CD4-positive, alpha-beta T cell (primary cell): ENCODE results near the gene GTF3C4. TPM values are rescaled to one million over a fixed set of nuclear protein-coding genes. Genes with fewer than 3 reads are reported as not detected.

Experiments
- ATAC-seq: fragments of 200-7000 bp; cut with Tn5 transposase; one replicate; pipeline ENCODE4 v1.10.0; 2022; ENCODE audit warnings: mild to moderate bottlenecking; ENCODE audit not compliant: poor library complexity
- CTCF ChIA-PET: fragments of 350-600 bp; sonication (Branson Sonifier 250); formaldehyde crosslinking; loops from one replicate; lab custom pipeline; 2021; ENCODE audit warnings: antibody characterized with exemption, inconsistent platforms; lab: Charles Lee
- POLR2A ChIA-PET: fragments of 350-600 bp; sonication (Branson Sonifier 250); formaldehyde crosslinking; loops from one replicate; lab custom pipeline; 2021; ENCODE audit warnings: antibody characterized with exemption, inconsistent platforms; lab: Charles Lee
- DNase-seq, 14 experiments: peaks; one replicate each; pipeline ENCODE4 v3.0.0-alpha.2; 2013 to 2020; ENCODE audit warnings: mixed read lengths in 2 of 14
- H3K27ac ChIP-seq, 2 donors: one replicate each; pipeline versions ENCODE4 v1.5.1 to v1.7.0; 2013; ENCODE audit warnings: low read length in 2 of 2, low read depth in 1 of 2, mild to moderate bottlenecking in 1 of 2
- H3K27me3 ChIP-seq, 2 experiments: 1 replicate in 1 of 2; 2 replicates in 1 of 2; pipeline versions ENCODE4 v1.6.1 to v1.7.0; 2013; ENCODE audit warnings: low read length in 2 of 2, control low read depth in 1 of 2, mild to moderate bottlenecking in 1 of 2, moderate library complexity in 1 of 2; ENCODE audit not compliant: insufficient read depth in 2 of 2, control insufficient read depth in 1 of 2
- H3K36me3 ChIP-seq: one replicate; pipeline ENCODE4 v1.6.1; 2013; ENCODE audit warnings: low read length, control low read depth; ENCODE audit not compliant: insufficient read depth
- H3K4me1 ChIP-seq: one replicate; pipeline ENCODE4 v1.6.1; 2013; ENCODE audit warnings: low read length, control low read depth; ENCODE audit not compliant: insufficient read depth
- H3K4me3 ChIP-seq: one replicate; pipeline ENCODE4 v1.5.1; 2013; ENCODE audit warnings: mild to moderate bottlenecking, low read length, moderate library complexity
- H3K9me3 ChIP-seq, 2 experiments: 1 replicate in 1 of 2; 2 replicates in 1 of 2; pipeline versions ENCODE4 v1.6.1 to v1.7.0; 2013; ENCODE audit warnings: low read length in 2 of 2, mild to moderate bottlenecking in 2 of 2, control low read depth in 1 of 2, moderate library complexity in 1 of 2; ENCODE audit not compliant: control insufficient read depth in 1 of 2, insufficient read depth in 1 of 2
- H3K27ac Mint-ChIP-seq: one replicate; pipeline ENCODE4 v1.8.0; 2020; ENCODE audit warnings: mixed read lengths
- H3K27me3 Mint-ChIP-seq: one replicate; pipeline ENCODE4 v1.8.0; 2021; ENCODE audit warnings: mixed read lengths
- H3K36me3 Mint-ChIP-seq: one replicate; pipeline ENCODE4 v1.8.0; 2021; ENCODE audit warnings: low read depth, mixed read lengths
- H3K4me1 Mint-ChIP-seq: one replicate; pipeline ENCODE4 v1.8.0; 2021; ENCODE audit warnings: low read depth, mixed read lengths
- H3K4me3 Mint-ChIP-seq: one replicate; pipeline ENCODE4 v1.8.0; 2020; ENCODE audit warnings: mild to moderate bottlenecking, mixed read lengths
- H3K9me3 Mint-ChIP-seq: one replicate; pipeline ENCODE4 v1.8.0; 2020; ENCODE audit warnings: mixed read lengths
- CTCF ChIP-seq: fragments of 200-600 bp; IDR thresholded peaks from one replicate; pipeline ENCODE4 v1.8.0; 2022; ENCODE audit warnings: antibody characterized with exemption, mild to moderate bottlenecking
- intact Hi-C, 2 experiments: fragments of 100-400 bp; cut with DNase I in 1 of 2; cut with micrococcal nuclease in 1 of 2; formaldehyde crosslinking; loops; one replicate each; pipeline versions ENCODE4 v1.15.1 to v1.9.0; 2023 to 2025; cut with DNase I, micrococcal nuclease
- total RNA-seq, 174 experiments: library from RNA in 2 of 174; stranded (reverse) in 2 of 174; gene quantifications; one replicate each; pipeline ENCODE4 v1.2.3 and lab custom pipeline; 2021 to 2026

The GTF3C4 gene
- total RNA-seq, 2 experiments from 2014 or later: 9.3 to 9.6 TPM

DNA sequence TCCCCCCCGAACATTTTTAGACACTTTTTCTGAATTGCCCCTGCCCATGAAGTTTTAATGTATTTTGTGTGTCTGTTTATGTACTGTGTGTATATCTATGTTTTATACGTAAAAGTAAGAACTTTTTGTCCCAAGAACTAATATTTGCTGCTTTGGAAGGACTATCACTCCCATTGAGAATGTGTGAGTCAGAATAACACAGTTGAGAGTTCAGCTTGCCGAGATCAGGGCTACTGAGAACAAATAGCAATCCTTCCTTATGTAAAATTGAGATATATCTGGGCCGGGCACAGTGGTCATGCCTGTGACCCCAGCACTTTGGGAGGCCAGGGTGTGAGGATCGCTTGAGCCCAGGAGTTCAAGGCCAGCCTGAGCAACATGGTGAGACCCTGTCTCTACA, 11.3 kb downstream of the GTF3C4 start:
- H3K9me3 Mint-ChIP-seq: no peaks in the 10 kb centered on the region
- Histone ChIP-seq H3K27me3 (no peaks in the 10 kb centered on the region), H3K27ac (no peak overlapping the region), H3K36me3 (peaks cover 66% of the 10 kb centered on the region), H3K4me3 (no peak overlapping the region), H3K9me3 (no peaks in the 10 kb centered on the region), H3K4me1 (no peaks in the 10 kb centered on the region)
- intact Hi-C loops: no loop called here
- H3K27me3 Mint-ChIP-seq: no peaks in the 10 kb centered on the region
- H3K27ac Mint-ChIP-seq: no peak overlapping the region
- peaks cover 82% of the 10 kb centered on the region for H3K36me3 Mint-ChIP-seq
- TF ChIP-seq CTCF: no peak
- H3K4me1 Mint-ChIP-seq: peaks cover 10% of the 10 kb centered on the region
- ATAC-seq: no peak
- DNase-seq: no peak
- POLR2A ChIA-PET: interaction anchor here (0.6 kb wide), 1 partner anchor 61 kb away, joined by 4 read pairs; no protein-coding TSS in a partner anchor
- CTCF ChIA-PET: no interaction called here
- no peak overlapping the region for H3K4me3 Mint-ChIP-seq

GRCh38 chr9:132683873-132684272, 13.6 kb downstream of the GTF3C4 start:
- H3K9me3 ChIP-seq: no peaks in the 10 kb centered on the region
- intact Hi-C loops: no loop called here
- CTCF ChIA-PET: interaction anchor here (1.2 kb wide), 1 partner anchor 9 kb away, joined by 4 read pairs; no protein-coding TSS in a partner anchor

DNA sequence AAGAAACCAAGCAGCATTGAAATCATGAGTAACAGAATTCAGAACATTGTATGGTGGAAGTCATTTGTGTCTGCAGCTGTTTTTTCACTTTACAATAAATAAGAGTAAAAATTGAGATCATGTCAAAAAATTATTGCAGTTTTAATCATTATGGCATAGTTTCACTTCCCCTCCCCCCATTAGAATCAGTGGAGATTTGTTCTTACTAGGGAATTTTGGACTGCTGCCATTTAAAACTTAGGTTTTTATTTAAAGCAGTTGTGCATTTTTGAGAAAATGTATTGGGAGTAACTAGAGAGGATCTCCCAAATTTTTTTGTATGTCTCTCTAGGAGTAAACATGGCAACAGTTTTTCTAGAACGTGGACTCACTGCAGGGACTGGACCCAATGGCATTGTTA, 20.4 kb downstream of the GTF3C4 start:
- H3K27ac ChIP-seq: no peak overlapping the region
- TF ChIP-seq CTCF: no peak
- peaks cover 50% of the 10 kb centered on the region for H3K36me3 ChIP-seq
- CTCF ChIA-PET: no interaction called here
- Mint-ChIP-seq H3K4me1 (no peaks in the 10 kb centered on the region), H3K27me3 (no peaks in the 10 kb centered on the region), H3K4me3 (no peak overlapping the region), H3K9me3 (no peaks in the 10 kb centered on the region), H3K27ac (no peak overlapping the region), H3K36me3 (peaks cover 75% of the 10 kb centered on the region)
- POLR2A ChIA-PET: no interaction called here
- no peaks in the 10 kb centered on the region for H3K27me3 ChIP-seq
- ATAC-seq: no peak
- intact Hi-C loops: no loop called here
- DNase-seq: no peak
- H3K4me1 ChIP-seq: no peaks in the 10 kb centered on the region
- H3K4me3 ChIP-seq: no peak overlapping the region
- H3K9me3 ChIP-seq: peaks cover under 1 to 5% of the 10 kb centered on the region in 2 experiments

More at GRCh38 chr9:132683873-132684272, 13.6 kb downstream of the GTF3C4 start:
- no peak for TF ChIP-seq CTCF
- Mint-ChIP-seq H3K4me3 (no peak overlapping the region), H3K36me3 (peaks cover 86% of the 10 kb centered on the region), H3K27me3 (no peaks in the 10 kb centered on the region), H3K9me3 (no peaks in the 10 kb centered on the region), H3K4me1 (peaks cover 5% of the 10 kb centered on the region), H3K27ac (no peak overlapping the region)
- H3K27me3 ChIP-seq: no peaks in the 10 kb centered on the region
- no peak overlapping the region for H3K4me3 ChIP-seq
- H3K36me3 ChIP-seq: peaks cover 77% of the 10 kb centered on the region
- no peaks in the 10 kb centered on the region for H3K4me1 ChIP-seq
- POLR2A ChIA-PET: no interaction called here
- H3K27ac ChIP-seq: no peak overlapping the region
- no peak for DNase-seq
- ATAC-seq: no peak
